Neural cell (in vitro differentiated cells): ENCODE measurements around the gene LCORL. TPM values are rescaled to one million over a fixed set of nuclear protein-coding genes. Genes with fewer than 3 reads are reported as not detected.

Source experiments
- H2AFZ ChIP-seq: fragments of 200-600, 300-800 bp; sonication (generic), shearing (Covaris generic); 2 replicates; pipeline ENCODE4 v1.6.0; 2014; ENCODE audit warnings: low read depth, mild to moderate bottlenecking, antibody characterized with exemption, low read length, moderate library complexity
- H3F3A ChIP-seq: fragments of 200-600 bp; shearing (Covaris generic); 2 replicates; pipeline ENCODE4 v1.6.1; 2016; ENCODE audit warnings: mild to moderate bottlenecking, moderate library complexity, mixed read lengths, antibody characterized with exemption, low read length; ENCODE audit not compliant: insufficient read depth, poor library complexity, severe bottlenecking
- H3K27ac ChIP-seq: fragments of 200-600, 300-800 bp; sonication (generic), shearing (Covaris generic); 2 replicates; pipeline ENCODE4 v1.5.1; 2014; ENCODE audit warnings: mild to moderate bottlenecking, low read length, moderate library complexity
- H3K27me3 ChIP-seq: fragments of 300-800, 200-600 bp; sonication (generic), shearing (Covaris generic); 2 replicates; pipeline ENCODE4 v1.6.0; 2014; ENCODE audit warnings: mild to moderate bottlenecking, low read depth, low read length, moderate library complexity; ENCODE audit not compliant: insufficient read depth
- H3K36me3 ChIP-seq: fragments of 300-800, 200-600 bp; sonication (generic), shearing (Covaris generic); 2 replicates; pipeline ENCODE4 v1.5.1; 2014; ENCODE audit warnings: mild to moderate bottlenecking, antibody characterized with exemption, low read length, moderate library complexity; ENCODE audit not compliant: insufficient read depth
- H3K4me2 ChIP-seq: fragments of 300-800, 200-600 bp; sonication (generic), shearing (Covaris generic); 2 replicates; pipeline ENCODE4 v1.6.0; 2014; ENCODE audit warnings: mild to moderate bottlenecking, low read length
- H3K4me3 ChIP-seq: fragments of 300-800, 200-600 bp; sonication (generic), shearing (Covaris generic); 2 replicates; pipeline ENCODE4 v1.5.1; 2014; ENCODE audit warnings: mild to moderate bottlenecking, low read length, moderate library complexity
- H3K79me2 ChIP-seq: fragments of 200-600 bp; shearing (Covaris generic); replicated peaks from 2 replicates; pipeline ENCODE4 v1.6.0; 2014; ENCODE audit warnings: mild to moderate bottlenecking, low read length, moderate library complexity; ENCODE audit not compliant: insufficient read depth
- H3K9ac ChIP-seq: fragments of 300-800, 200-600 bp; sonication (generic), shearing (Covaris generic); 2 replicates; pipeline ENCODE4 v1.6.1; 2016; ENCODE audit warnings: mild to moderate bottlenecking, low read length, mixed read lengths
- H3K9me2 ChIP-seq: fragments of 200-600 bp; shearing (Covaris generic); 2 replicates; pipeline ENCODE4 v1.6.1; 2016; ENCODE audit warnings: mild to moderate bottlenecking, low read length, mixed read lengths; ENCODE audit not compliant: insufficient read depth
- H3K9me3 ChIP-seq: fragments of 200-600, 300-800 bp; sonication (generic), shearing (Covaris generic); 2 replicates; pipeline ENCODE4 v1.6.1; 2016; ENCODE audit warnings: mild to moderate bottlenecking, mixed run types, low read length, moderate library complexity, mixed read lengths
- H4K20me1 ChIP-seq: fragments of 200-600 bp; shearing (Covaris generic); 2 replicates; pipeline ENCODE4 v1.6.1; 2016; ENCODE audit warnings: mild to moderate bottlenecking, mixed run types; ENCODE audit not compliant: insufficient read depth
- CTCF ChIP-seq: fragments of 450-650 bp; IDR thresholded peaks from 2 replicates; pipeline ENCODE4 v1.5.1; 2014; ENCODE audit warnings: antibody characterized with exemption, mild to moderate bottlenecking, moderate library complexity; ENCODE audit not compliant: poor library complexity, severe bottlenecking
- EP300 ChIP-seq: fragments of 450-650 bp; conservative IDR thresholded peaks from 2 replicates; pipeline ENCODE4 v1.6.1; 2014; ENCODE audit warnings: antibody characterized with exemption, mild to moderate bottlenecking, moderate library complexity; ENCODE audit not compliant: poor library complexity, severe bottlenecking
- EZH2 ChIP-seq: fragments of 200-600, 300-800 bp; shearing (Covaris generic), sonication (generic); IDR thresholded peaks from 2 replicates; pipeline ENCODE4 v1.6.1; 2014; ENCODE audit warnings: antibody characterized with exemption, low read length, borderline replicate concordance, mild to moderate bottlenecking; ENCODE audit not compliant: insufficient read depth, poor library complexity, severe bottlenecking
- MXI1 ChIP-seq: fragments of 450-650 bp; conservative IDR thresholded peaks from 2 replicates; pipeline ENCODE4 v1.6.1; 2014; ENCODE audit warnings: antibody characterized with exemption, mild to moderate bottlenecking; ENCODE audit not compliant: poor library complexity, severe bottlenecking
- POLR2AphosphoS5 ChIP-seq: IDR thresholded peaks from 2 replicates; pipeline ENCODE4 v1.6.1; 2012
- RAD21 ChIP-seq: fragments of 450-650 bp; conservative IDR thresholded peaks from 2 replicates; pipeline ENCODE4 v1.6.1; 2014; ENCODE audit warnings: antibody characterized with exemption, mild to moderate bottlenecking, moderate library complexity
- REST ChIP-seq: IDR thresholded peaks from 2 replicates; pipeline ENCODE4 v1.6.1; 2012; ENCODE audit warnings: borderline replicate concordance
- SMC3 ChIP-seq: fragments of 450-650 bp; conservative IDR thresholded peaks from 2 replicates; pipeline ENCODE4 v1.6.1; 2014; ENCODE audit warnings: antibody characterized with exemption, mild to moderate bottlenecking, moderate library complexity; ENCODE audit not compliant: poor library complexity
- TAF1 ChIP-seq: IDR thresholded peaks from 2 replicates; pipeline ENCODE4 v1.6.1; 2012; ENCODE audit warnings: low read depth
- polyA plus RNA-seq: library from polyadenylated mRNA; depleted of rRNA; stranded (reverse); fragments of >200 nt; gene quantifications from 2 replicates; pipeline ENCODE4 v1.2.3, GENCODE V29; 2014

Gene LCORL
- polyA plus RNA-seq, 1 donor from 2014 or later = 49.0 TPM

GRCh38 chr4:17823871-17824669 lies 197.5 kb downstream of the LCORL start:
- Histone ChIP-seq H3K4me2 (no peak overlapping the region), H3K9ac (no peak overlapping the region), H3K9me3 (no peaks in the 10 kb centered on the region), H3K27ac (no peak overlapping the region), H4K20me1 (no peaks in the 10 kb centered on the region), H3K27me3 (no peaks in the 10 kb centered on the region), H3K4me3 (no peak overlapping the region), H3K36me3 (no peaks in the 10 kb centered on the region), H3K9me2 (no peaks in the 10 kb centered on the region), H3K79me2 (no peaks in the 10 kb centered on the region), H2AFZ (no peak overlapping the region), H3F3A (no peaks in the 10 kb centered on the region)
- TF ChIP-seq EP300 (no peak), EZH2 (no peak), SMC3 (no peak), MXI1 (no peak), REST (no peak), CTCF (no peak), TAF1 (no peak), RAD21 (no peak), POLR2AphosphoS5 (no peak)

GRCh38 chr4:17817027-17817426 lies 204.5 kb downstream of the LCORL start:
- no peak overlapping the region for H3K4me2 ChIP-seq
- no peaks in the 10 kb centered on the region for H3K27me3 ChIP-seq
- no peak overlapping the region for H3K4me3 ChIP-seq
- no peaks in the 10 kb centered on the region for H3K36me3 ChIP-seq
- H3K9me2 ChIP-seq = no peaks in the 10 kb centered on the region
- H3K79me2 ChIP-seq = peaks cover 33% of the 10 kb centered on the region
- H2AFZ ChIP-seq = no peak overlapping the region
- no peaks in the 10 kb centered on the region for H3K9me3 ChIP-seq
- no peak overlapping the region for H3K27ac ChIP-seq
- H3F3A ChIP-seq = no peaks in the 10 kb centered on the region
- no peak overlapping the region for H3K9ac ChIP-seq
- H4K20me1 ChIP-seq = no peaks in the 10 kb centered on the region
- no peak for TF ChIP-seq EZH2
- TF ChIP-seq RAD21 = peak; percentile 84
- TF ChIP-seq CTCF = peak; percentile 80
- no peak for TF ChIP-seq TAF1
- TF ChIP-seq SMC3 = peak; percentile 87
